Kidney capillary endothelial cell (primary cell): Measurements from ENCODE around the gene H3-3A.

Experiments used
- DNase-seq: peaks from one replicate; pipeline ENCODE4 v3.0.0-alpha.2; 2018; ENCODE audit warnings: low spot score

H3-3A gene

DNA sequence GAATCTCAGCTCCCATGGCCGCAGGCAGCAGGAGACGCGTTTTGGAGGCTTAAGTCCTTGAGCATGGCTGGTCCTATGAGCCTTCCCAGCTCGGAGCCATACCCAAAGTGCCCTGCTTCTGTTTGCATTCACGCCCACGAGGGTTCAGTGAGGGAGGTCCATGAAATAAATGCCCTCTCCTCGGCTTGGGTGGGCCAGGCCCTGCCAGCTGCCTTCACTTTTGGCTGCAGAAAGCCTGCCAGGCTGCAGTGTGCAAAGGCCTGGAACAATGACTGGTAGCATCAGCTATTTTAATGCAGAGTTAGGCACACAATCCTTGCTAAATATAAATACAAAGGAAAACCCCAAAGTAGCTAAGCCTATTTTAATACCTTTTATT is 49.4 kb downstream of the H3-3A start:
- no peak for DNase-seq

- DNase-seq: no peak
These were observed 50.1 kb downstream of the H3-3A start for GRCh38 chr1:226112626-226113025.

- DNase-seq: no peak
These were observed 54.2 kb downstream of the H3-3A start for GRCh38 chr1:226116673-226117072.

GRCh38 chr1:226117330-226117729 is 54.8 kb downstream of the H3-3A start:
- DNase-seq: no peak

DNA sequence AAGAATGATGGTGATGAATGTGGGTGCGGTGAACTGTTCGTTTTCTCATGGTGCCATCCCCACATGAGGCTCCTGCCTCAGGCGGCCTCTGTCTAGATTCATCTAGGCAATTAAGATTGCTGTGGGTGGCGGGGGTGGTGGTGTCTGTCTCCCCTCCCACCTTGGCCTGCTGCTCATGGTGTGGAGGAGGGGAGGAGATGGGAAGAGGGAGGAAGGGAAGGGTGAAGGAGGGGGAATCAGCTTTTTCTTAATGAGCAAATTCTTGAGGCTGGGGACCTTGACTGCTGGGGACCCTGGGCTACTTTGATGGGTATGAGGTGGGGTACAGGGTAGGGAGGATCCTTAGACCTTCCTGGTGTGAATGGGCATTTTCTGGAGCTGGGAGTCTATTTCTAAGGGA is 55.8 kb downstream of the H3-3A start:
- DNase-seq: no peak

- DNase-seq: no peak
These were observed 56.7 kb downstream of the H3-3A start for GRCh38 chr1:226119169-226119568.

GRCh38 chr1:226120398-226120797 is 57.9 kb downstream of the H3-3A start:
- no peak for DNase-seq

DNA sequence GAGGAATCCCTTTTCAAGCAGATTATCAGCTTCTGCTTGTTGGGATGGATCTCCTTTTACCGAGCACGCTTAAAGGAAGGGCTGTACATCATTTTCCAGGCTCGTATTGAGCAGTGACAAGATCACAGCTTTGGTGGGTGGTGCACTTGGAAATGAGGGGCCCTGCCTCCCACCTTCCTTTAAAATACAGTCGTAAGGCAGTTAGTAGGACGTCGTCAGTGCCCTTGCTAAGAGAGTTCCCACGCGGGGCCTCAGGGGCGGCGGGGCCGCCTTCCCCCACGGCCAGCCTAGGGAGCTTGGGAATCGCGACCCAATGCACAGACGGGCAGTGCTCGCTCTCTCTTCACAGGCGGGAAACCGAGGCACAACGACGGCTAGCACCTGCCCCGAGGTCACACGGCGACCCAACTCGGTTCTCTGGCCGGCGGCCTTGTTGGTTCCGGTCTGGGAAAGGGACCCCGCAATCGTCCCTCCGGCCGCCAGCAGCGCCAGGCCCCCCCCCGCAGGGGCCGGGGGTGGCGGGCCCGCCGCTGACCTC is 58.6 kb downstream of the H3-3A start:
- DNase-seq: no peak
